ENCODE data around the gene CNTN5. TPM values are rescaled to one million over a fixed set of nuclear protein-coding genes. Genes with fewer than 3 reads are reported as not detected.

CNTN5 gene
- total RNA-seq, result not detected in 2 replicates
- total RNA-seq (2013), result 0.21 TPM
- polyA plus RNA-seq, result not detected in 2 replicates
- polyA minus RNA-seq, result not detected in 2 replicates

DNA sequence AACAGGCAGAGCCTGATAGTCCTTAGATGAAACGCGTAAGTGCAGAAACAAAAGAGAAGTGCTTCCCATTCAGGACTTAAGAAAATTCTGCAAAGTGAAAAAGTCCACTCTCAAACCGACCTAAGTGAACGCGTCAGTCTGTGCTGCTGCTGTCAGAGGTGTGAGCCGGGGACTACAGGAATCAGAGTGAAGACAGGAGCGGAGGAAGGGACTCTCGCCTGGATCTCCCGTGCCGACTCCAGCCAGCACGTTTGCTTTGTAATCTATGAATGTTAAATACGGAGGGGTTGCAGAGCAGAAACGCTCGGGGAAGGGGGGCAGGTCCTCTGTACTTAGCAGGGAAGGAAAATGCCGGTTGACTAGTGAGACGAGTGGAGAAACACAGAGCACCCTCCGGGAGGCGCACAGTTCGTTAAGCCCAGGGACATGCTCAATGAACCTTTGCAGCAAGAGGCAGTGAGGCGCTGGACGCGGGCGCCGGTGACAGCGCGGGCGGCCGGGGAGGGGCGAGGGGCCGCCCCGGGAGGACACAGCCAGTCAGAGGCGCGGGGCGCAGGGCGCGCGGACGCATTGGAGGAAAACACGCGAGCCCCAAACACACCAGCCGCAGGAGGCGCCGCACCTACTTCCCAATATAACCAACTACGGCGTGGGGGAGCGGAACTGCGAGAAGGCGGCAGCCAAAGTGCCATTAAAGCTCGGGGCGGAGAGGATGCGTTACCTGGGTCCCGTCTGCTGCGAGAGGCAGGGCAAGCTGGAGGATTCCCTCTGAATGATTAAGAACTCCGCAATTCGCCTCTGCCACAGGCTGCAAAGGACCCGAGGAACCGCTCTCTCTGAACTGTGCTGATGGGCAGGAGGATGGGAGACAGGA lies at the start of gene CNTN5:
Gene CNTN5 (plus strand): TSS at position 598 of the 874 bp plus-strand sequence.
- H3K27ac ChIP-seq (ENCODE audit: low read length in 2 of 2), result no peak within 1 kb of the TSS
- H3K4me1 Mint-ChIP-seq, result peaks cover 8% of the 10 kb centered on the region
- H3K79me2 ChIP-seq (ENCODE audit: control insufficient read depth, insufficient read depth, low read length), result no peaks in the 10 kb centered on the region
- no peaks in the 10 kb centered on the region for H4K20me1 ChIP-seq (ENCODE audit: control insufficient read depth, insufficient read depth, low read length, poor library complexity, severe bottlenecking)
- H2AFZ ChIP-seq (ENCODE audit: insufficient read depth, low read depth, low read length, poor library complexity, severe bottlenecking), result peak within 1 kb of the TSS; percentile 27
- peak within 1 kb of the TSS; percentile 33 for H3K4me2 ChIP-seq (replicated peaks; ENCODE audit: low read depth, low read length, poor library complexity, severe bottlenecking)
- no peaks in the 10 kb centered on the region for H3K36me3 ChIP-seq (replicated peaks in 1 of 2; ENCODE audit: control extremely low read depth in 1 of 2, control insufficient read depth in 1 of 2, extremely low read depth in 1 of 2, insufficient read depth in 2 of 2, low read length in 1 of 2)
- peaks cover 4 to 8% of the 10 kb centered on the region in 2 donors for H3K4me1 ChIP-seq (ENCODE audit: control insufficient read depth in 2 of 2, insufficient read depth in 2 of 2, low read length in 2 of 2)
- no peak for ATAC-seq (ENCODE audit: low read depth)
- TF ChIP-seq, protein P1, sequence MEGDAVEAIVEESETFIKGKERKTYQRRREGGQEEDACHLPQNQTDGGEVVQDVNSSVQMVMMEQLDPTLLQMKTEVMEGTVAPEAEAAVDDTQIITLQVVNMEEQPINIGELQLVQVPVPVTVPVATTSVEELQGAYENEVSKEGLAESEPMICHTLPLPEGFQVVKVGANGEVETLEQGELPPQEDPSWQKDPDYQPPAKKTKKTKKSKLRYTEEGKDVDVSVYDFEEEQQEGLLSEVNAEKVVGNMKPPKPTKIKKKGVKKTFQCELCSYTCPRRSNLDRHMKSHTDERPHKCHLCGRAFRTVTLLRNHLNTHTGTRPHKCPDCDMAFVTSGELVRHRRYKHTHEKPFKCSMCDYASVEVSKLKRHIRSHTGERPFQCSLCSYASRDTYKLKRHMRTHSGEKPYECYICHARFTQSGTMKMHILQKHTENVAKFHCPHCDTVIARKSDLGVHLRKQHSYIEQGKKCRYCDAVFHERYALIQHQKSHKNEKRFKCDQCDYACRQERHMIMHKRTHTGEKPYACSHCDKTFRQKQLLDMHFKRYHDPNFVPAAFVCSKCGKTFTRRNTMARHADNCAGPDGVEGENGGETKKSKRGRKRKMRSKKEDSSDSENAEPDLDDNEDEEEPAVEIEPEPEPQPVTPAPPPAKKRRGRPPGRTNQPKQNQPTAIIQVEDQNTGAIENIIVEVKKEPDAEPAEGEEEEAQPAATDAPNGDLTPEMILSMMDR (IDR thresholded peaks at IDR 0.05), result no peak
- no peak for TF ChIP-seq EZH2 (IDR thresholded peaks at IDR 0.05; ENCODE audit: borderline replicate concordance, insufficient read depth, low read depth, low read length, poor library complexity, severe bottlenecking)
- H3K27me3 ChIP-seq (replicated peaks in 1 of 4; ENCODE audit: control extremely low read depth in 1 of 4, control insufficient read depth in 3 of 4, insufficient read depth in 4 of 4, low read length in 3 of 4), result peaks cover 0 to 7% (median 3%) of the 10 kb centered on the region in 4 experiments
- H3K4me3 Mint-ChIP-seq, result peak within 1 kb of the TSS; percentile 35
- H3K4me3 ChIP-seq (ENCODE audit: control extremely low read depth in 1 of 5, extremely low read depth in 1 of 5, insufficient read depth in 1 of 5, low read depth in 2 of 5, low read length in 4 of 5), result no peak within 1 kb of the TSS
- DNase-seq, result no peak
- H3K27ac Mint-ChIP-seq, result no peak within 1 kb of the TSS
- H3K27me3 Mint-ChIP-seq, result peaks cover 24% of the 10 kb centered on the region
- no peaks in the 10 kb centered on the region for H3K9me3 Mint-ChIP-seq (ENCODE audit: insufficient read depth)
- POLR2A ChIA-PET, result no interaction called here
- CTCF ChIA-PET, result no interaction called here
- H3K9ac ChIP-seq (ENCODE audit: low read length), result no peak within 1 kb of the TSS
- intact Hi-C loops (cut with micrococcal nuclease), result no loop called here
- H3K9me3 ChIP-seq (ENCODE audit: control extremely low read depth in 1 of 3, control insufficient read depth in 2 of 3, insufficient read depth in 1 of 3, low read length in 2 of 3), result no peaks in the 10 kb centered on the region
- 2% methylated on average over 57 of the region's 57 CpGs for WGBS (ENCODE audit: insufficient coverage)

DNA sequence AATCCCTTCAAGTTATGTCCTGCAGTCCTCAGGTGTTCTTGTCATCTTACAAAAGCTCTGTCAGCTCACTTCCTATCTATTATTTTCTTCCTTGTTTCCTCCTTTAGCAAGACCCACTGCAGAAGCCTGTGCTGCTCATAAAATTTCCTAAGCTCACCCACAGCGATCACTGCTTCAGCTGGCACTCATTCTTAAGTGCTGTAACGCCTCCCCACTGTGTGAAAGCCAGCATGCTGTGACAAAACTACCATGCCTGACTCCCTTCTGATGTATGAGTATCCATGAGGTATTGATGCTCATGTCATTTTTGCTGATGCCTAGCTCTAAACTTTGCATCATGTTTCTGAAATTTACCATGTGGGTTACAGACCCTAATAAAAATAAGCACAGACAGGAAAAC lies 41.5 kb upstream of the CNTN5 start:
- no peak for ATAC-seq (ENCODE audit: low read depth)
- H3K4me1 ChIP-seq (ENCODE audit: control insufficient read depth in 2 of 2, insufficient read depth in 2 of 2, low read length in 2 of 2), result no peaks in the 10 kb centered on the region
- H3K4me3 ChIP-seq (ENCODE audit: control extremely low read depth in 1 of 5, extremely low read depth in 1 of 5, insufficient read depth in 1 of 5, low read depth in 2 of 5, low read length in 4 of 5), result no peak overlapping the region
- no peak overlapping the region for H3K9ac ChIP-seq (ENCODE audit: low read length)
- H3K27me3 ChIP-seq (replicated peaks in 1 of 4; ENCODE audit: control extremely low read depth in 1 of 4, control insufficient read depth in 3 of 4, insufficient read depth in 4 of 4, low read length in 3 of 4), result no peaks in the 10 kb centered on the region
- no peaks in the 10 kb centered on the region for H3K79me2 ChIP-seq (ENCODE audit: control insufficient read depth, insufficient read depth, low read length)
- no peaks in the 10 kb centered on the region for H3K9me3 ChIP-seq (ENCODE audit: control extremely low read depth in 1 of 3, control insufficient read depth in 2 of 3, insufficient read depth in 1 of 3, low read length in 2 of 3)
- intact Hi-C loops (cut with micrococcal nuclease), result no loop called here
- 83% methylated on average over 1 of the region's 2 CpGs for WGBS (ENCODE audit: insufficient coverage)
- TF ChIP-seq, protein P1 (IDR thresholded peaks at IDR 0.05), result no peak
- no peak for TF ChIP-seq EZH2 (IDR thresholded peaks at IDR 0.05; ENCODE audit: borderline replicate concordance, insufficient read depth, low read depth, low read length, poor library complexity, severe bottlenecking)
- H3K4me1 Mint-ChIP-seq, result no peaks in the 10 kb centered on the region
- H3K4me3 Mint-ChIP-seq, result no peak overlapping the region
- H2AFZ ChIP-seq (ENCODE audit: insufficient read depth, low read depth, low read length, poor library complexity, severe bottlenecking), result no peak overlapping the region
- no peak overlapping the region for H3K27ac ChIP-seq (ENCODE audit: low read length in 2 of 2)
- H3K36me3 ChIP-seq (replicated peaks in 1 of 2; ENCODE audit: control extremely low read depth in 1 of 2, control insufficient read depth in 1 of 2, extremely low read depth in 1 of 2, insufficient read depth in 2 of 2, low read length in 1 of 2), result no peaks in the 10 kb centered on the region
- POLR2A ChIA-PET, result no interaction called here
- no peaks in the 10 kb centered on the region for H4K20me1 ChIP-seq (ENCODE audit: control insufficient read depth, insufficient read depth, low read length, poor library complexity, severe bottlenecking)
- H3K27me3 Mint-ChIP-seq, result no peaks in the 10 kb centered on the region
- no peak overlapping the region for H3K27ac Mint-ChIP-seq
- CTCF ChIA-PET, result no interaction called here
- peaks cover 4% of the 10 kb centered on the region for H3K9me3 Mint-ChIP-seq (ENCODE audit: insufficient read depth)
- no peak overlapping the region for H3K4me2 ChIP-seq (replicated peaks; ENCODE audit: low read depth, low read length, poor library complexity, severe bottlenecking)
- no peak for DNase-seq

Measured in B cell (primary cell).